ENCODE measurements around the gene CNKSR1. TPM values are rescaled to one million over a fixed set of nuclear protein-coding genes. Genes with fewer than 3 reads are reported as not detected.

Gene CNKSR1
- total RNA-seq, 1 donor from 2014 or later = 6.2 TPM

Other genes with a start within 250 kb of the CNKSR1 start
- 6.8 and 7.6 TPM in 2 replicates for gene PAFAH2, start 179.4 kb upstream of the CNKSR1 start, total RNA-seq
- not detected in 2 replicates for gene EXTL1, start 155.7 kb upstream of the CNKSR1 start, total RNA-seq
- not detected in 2 replicates for gene SLC30A2, start 131.4 kb upstream of the CNKSR1 start, total RNA-seq
- gene TRIM63, start 109.9 kb upstream of the CNKSR1 start, total RNA-seq = not detected in 2 replicates
- gene PDIK1L, start 65.7 kb upstream of the CNKSR1 start, total RNA-seq = 15.8 and 18.7 TPM in 2 replicates
- gene FAM110D, start 18.4 kb upstream of the CNKSR1 start, total RNA-seq = 0.07 and 0.09 TPM in 2 replicates
- gene C1orf232, start 8.5 kb upstream of the CNKSR1 start, total RNA-seq = not detected in 2 replicates
- gene ZNF593, start 7.6 kb upstream of the CNKSR1 start, total RNA-seq = 84.0 and 87.1 TPM in 2 replicates
- not detected in 2 replicates for gene ZNF593OS, start 5.7 kb upstream of the CNKSR1 start, total RNA-seq
- gene CATSPER4, start 13.1 kb downstream of the CNKSR1 start, total RNA-seq = not detected in 2 replicates
- 39.3 and 40.8 TPM in 2 replicates for gene CEP85, start 56.7 kb downstream of the CNKSR1 start, total RNA-seq
- gene SH3BGRL3, start 102.6 kb downstream of the CNKSR1 start, total RNA-seq = 463 and 474 TPM in 2 replicates
- 17.1 and 19.0 TPM in 2 replicates for gene UBXN11, start 129.1 kb downstream of the CNKSR1 start, total RNA-seq
- gene CD52, start 140.5 kb downstream of the CNKSR1 start, total RNA-seq = 295 and 297 TPM in 2 replicates
- 1.1 and 1.4 TPM in 2 replicates for gene CRYBG2, start 176.6 kb downstream of the CNKSR1 start, total RNA-seq
- not detected in 2 replicates for gene ZNF683, start 195.3 kb downstream of the CNKSR1 start, total RNA-seq
- gene LIN28A, start 233.3 kb downstream of the CNKSR1 start, total RNA-seq = not detected in 2 replicates